ENCODE data around the gene CARNS1.
"Not testable (repeated sequence)": the region's sequence is repeated elsewhere in the genome, so short reads cannot be mapped to it uniquely, and the experiment has no call there.

Gene CARNS1

DNA sequence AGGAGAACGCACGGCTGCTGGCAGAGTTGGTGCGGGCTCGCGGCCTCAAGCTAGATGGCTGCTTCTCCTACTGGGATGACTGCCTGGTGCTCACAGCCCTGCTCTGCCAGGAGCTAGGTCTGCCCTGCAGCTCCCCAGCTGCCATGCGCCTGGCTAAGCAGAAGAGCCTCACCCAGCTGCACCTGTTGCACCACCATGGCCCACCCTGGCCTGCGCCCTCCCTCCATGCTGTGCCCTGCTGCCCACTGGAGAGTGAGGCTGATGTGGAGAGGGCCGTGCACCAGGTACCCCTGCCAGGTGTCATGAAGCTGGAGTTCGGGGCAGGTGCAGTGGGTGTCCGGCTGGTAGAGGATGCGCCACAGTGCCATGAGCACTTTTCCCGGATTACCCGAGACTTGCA is 8.0 kb downstream of the CARNS1 start:
- no peak for FAIRE-seq

GRCh38 chr11:67423891-67424613 is 8.6 kb downstream of the CARNS1 start:
- no peak for DNase-seq (ENCODE audit: insufficient read length, low spot score)
- no peak for FAIRE-seq

More for the DNA sequence above, 8.0 kb downstream of the CARNS1 start:
- no peak for DNase-seq (ENCODE audit: insufficient read length, low spot score)

GRCh38 chr11:67427364-67427859 is 11.9 kb downstream of the CARNS1 start:
- DNase-seq (ENCODE audit: insufficient read length, low spot score), result not testable (repeated sequence)
- FAIRE-seq, result peak; percentile 69

DNA sequence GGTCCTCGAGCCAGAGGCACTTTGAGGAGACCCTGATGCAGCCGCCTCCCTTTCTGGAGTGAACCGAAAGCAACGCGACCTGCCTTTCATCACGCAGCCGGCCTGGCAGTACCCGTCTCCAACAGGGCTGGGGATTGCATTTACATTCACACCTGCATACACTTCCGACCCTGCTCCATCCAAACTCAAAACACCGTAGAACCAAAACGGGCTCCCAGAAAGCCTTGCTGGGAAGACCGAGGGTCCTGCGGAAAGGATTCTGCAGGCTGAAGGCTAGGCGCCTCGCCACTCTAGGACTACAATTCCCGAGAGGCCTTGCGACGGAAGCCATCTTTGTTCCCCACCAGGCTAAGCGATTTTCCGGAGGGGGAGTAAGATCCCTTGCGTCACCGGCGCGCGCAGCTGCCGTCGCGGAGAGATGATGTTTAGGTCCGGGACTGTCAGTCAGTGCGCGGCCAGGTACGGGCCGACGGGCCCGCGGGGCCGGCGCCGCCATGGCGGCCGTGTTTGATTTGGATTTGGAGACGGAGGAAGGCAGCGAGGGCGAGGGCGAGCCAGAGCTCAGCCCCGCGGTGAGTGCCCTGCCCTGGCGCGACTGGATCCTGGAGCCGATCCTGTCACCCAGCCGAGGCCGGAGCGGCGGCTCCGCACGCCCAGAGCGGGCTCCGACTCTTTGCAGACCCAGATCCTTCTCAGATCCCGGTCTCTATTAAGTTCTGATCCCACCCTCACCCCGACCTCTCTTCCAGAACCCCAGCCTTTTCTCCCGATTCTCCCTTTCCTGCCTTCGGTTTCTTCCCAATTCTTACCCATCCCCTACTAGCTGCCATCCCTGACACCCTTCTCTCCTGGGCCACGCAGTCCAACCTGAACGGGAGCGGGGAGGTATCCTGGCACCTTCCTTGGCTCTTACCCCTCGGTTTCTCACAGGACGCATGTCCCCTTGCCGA is 12.8 kb downstream of the CARNS1 start, which contains the start of gene RPS6KB2:
TSS of gene RPS6KB2 (plus strand) at position 443 of the 950 bp plus-strand sequence. CDS start at position 495, 52 bp downstream.
- FAIRE-seq, result peak; percentile 99
- peak; percentile 100 for DNase-seq (ENCODE audit: insufficient read length, low spot score)

DNA sequence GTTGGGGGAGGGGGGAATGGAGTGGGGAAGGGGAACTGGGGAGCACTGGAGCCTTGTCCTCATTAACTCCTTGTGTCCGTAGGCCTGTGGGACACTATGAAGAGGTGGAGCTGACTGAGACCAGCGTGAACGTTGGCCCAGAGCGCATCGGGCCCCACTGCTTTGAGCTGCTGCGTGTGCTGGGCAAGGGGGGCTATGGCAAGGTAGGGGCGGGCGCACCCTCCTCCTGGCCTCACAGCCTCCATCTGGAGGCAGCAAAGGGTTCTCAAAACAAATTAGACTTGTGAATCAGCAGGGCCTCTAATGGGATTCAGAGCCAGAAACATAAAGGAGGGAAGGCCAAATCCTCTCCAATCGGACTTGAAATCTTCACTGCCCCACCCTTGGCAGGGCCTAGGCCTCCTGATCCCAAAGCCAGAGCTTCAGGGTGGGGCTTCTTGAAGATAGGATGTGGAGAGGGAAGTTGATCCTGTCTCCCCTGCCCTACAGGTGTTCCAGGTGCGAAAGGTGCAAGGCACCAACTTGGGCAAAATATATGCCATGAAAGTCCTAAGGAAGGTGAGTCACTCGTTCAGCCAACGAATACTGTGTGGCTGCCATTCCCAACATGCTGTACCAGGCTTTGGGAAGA is 13.7 kb downstream of the CARNS1 start:
- FAIRE-seq (peak; percentile 70), DNase-seq (ENCODE audit: insufficient read length, low spot score) (no peak)

GRCh38 chr11:67429722-67430121 is 14.2 kb downstream of the CARNS1 start:
- FAIRE-seq (no peak), DNase-seq (ENCODE audit: insufficient read length, low spot score) (no peak)

- peak; percentile 54 for FAIRE-seq
- DNase-seq (ENCODE audit: insufficient read length, low spot score), result no peak
These were observed 16.1 kb downstream of the CARNS1 start for GRCh38 chr11:67431346-67432249.

- FAIRE-seq, result no peak
- DNase-seq (ENCODE audit: insufficient read length, low spot score), result no peak
These were observed 17.3 kb downstream of the CARNS1 start for GRCh38 chr11:67432655-67433349.

GRCh38 chr11:67433536-67434394 is 18.3 kb downstream of the CARNS1 start:
- no peak for DNase-seq (ENCODE audit: insufficient read length, low spot score)
- peak; percentile 57 for FAIRE-seq

- peak; percentile 63 for FAIRE-seq
These were observed 19.0 kb downstream of the CARNS1 start for GRCh38 chr11:67434395-67434881.

GRCh38 chr11:67435031-67435726 is 19.7 kb downstream of the CARNS1 start:
- no peak for FAIRE-seq

More at GRCh38 chr11:67434395-67434881, 19.0 kb downstream of the CARNS1 start:
- DNase-seq (ENCODE audit: insufficient read length, low spot score), result no peak

GRCh38 chr11:67435727-67436458 is 20.4 kb downstream of the CARNS1 start:
- DNase-seq (ENCODE audit: insufficient read length, low spot score), result no peak
- FAIRE-seq, result peak; percentile 68

More at GRCh38 chr11:67435031-67435726, 19.7 kb downstream of the CARNS1 start:
- no peak for DNase-seq (ENCODE audit: insufficient read length, low spot score)

DNA sequence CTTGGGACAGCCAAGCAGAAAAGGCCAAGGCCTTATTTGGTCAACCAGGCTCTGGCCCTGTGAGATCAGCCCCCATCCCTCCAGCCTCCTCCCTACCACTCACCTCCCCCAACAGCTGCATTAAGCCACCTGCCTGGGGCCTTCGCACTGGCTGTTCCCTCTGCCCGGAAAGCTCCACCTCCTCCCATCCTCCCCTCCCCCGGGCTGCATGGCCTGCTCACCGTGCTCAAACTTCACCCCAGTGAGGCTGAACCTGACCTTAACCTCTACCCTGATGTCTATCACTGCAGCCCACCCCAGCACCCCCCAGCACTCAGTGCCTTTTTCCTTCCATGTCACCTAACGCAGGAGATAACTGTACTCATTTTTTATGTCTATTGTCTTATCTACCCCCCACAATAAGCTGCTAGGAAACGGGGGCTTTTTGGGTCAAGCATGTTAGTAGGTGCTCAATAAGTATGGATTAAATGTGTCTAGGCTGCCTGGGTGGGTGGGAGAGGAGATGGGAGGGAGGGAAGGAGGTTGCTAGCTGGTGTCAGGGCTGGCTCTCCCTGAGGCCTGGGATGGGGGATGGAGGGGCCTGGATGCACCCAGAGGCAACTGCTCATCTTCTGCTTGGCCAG is 21.1 kb downstream of the CARNS1 start:
- DNase-seq (ENCODE audit: insufficient read length, low spot score) (no peak), FAIRE-seq (peak; percentile 71)

GRCh38 chr11:67437082-67437808 is 21.8 kb downstream of the CARNS1 start, which contains the start of gene PTPRCAP:
PTPRCAP (minus strand) TSS chr11:67437682; CDS start chr11:67437619, 63 bp downstream.
- FAIRE-seq (no peak), DNase-seq (ENCODE audit: insufficient read length, low spot score) (no peak)

DNA sequence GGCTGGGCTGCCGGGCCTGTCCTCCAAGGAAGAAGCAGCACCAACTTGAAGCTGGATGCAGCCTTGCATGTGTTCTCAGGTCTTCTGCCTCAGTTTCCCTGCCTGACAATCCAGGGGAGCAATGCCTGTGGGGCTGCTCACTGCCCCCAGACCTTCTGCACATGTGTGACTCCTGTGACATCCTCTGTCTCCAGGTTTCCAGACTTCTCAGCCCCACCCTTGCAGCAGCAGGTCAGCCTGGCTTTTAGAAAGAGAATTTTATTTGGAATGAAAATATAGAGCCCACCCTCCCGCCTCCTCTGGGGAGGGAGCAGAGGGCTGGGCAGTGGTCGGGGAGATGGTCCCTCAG is 22.3 kb downstream of the CARNS1 start:
- no peak for DNase-seq (ENCODE audit: insufficient read length, low spot score)
- no peak for FAIRE-seq
